Right lobe of liver (tissue), 4 donors: ENCODE measurements around the gene PDE6B.

Source experiments
- CTCF ChIP-seq, 4 donors: fragments of 200-600 bp in 3 of 4; fragments of 450-650 bp in 1 of 4; IDR thresholded peaks; one replicate each; pipeline versions ENCODE4 v1.5.1 to v1.8.0; 2016 to 2022; ENCODE audit warnings: antibody characterized with exemption in 4 of 4, mild to moderate bottlenecking in 2 of 4
- POLR2A ChIP-seq: fragments of 450-650 bp; IDR thresholded peaks from one replicate; pipeline ENCODE4 v1.6.1; 2017; ENCODE audit warnings: antibody characterized with exemption, mild to moderate bottlenecking
- donor health status: DM: no; HTN: no; CAD: no.
- donor health status: DM: no; HTN: no; CAD: no.
- donor health status: DM: no; HTN: yes; CAD: no.

GRCh38 chr4:629915-630641, 4.7 kb downstream of the PDE6B start:
- no peak for TF ChIP-seq POLR2A
- no peak for TF ChIP-seq CTCF (IDR thresholded peaks at IDR 0.05)
